ENCODE measurements around the gene CYP3A4. TPM values are rescaled to one million over a fixed set of nuclear protein-coding genes. Genes with fewer than 3 reads are reported as not detected.
"Not testable (repeated sequence)": the region's sequence is repeated elsewhere in the genome, so short reads cannot be mapped to it uniquely, and the experiment has no call there.

CYP3A4 gene
- total and polyA plus RNA-seq, 2 of the 13 experiments (the other 11 are each of a cell fraction or from before 2014, with no cell fraction given) = 0.11 to 0.24 TPM

- H3K79me2 ChIP-seq (ENCODE audit: insufficient read depth, low read length); ATAC-seq; H3K36me3 ChIP-seq (replicated peaks in 1 of 2; ENCODE audit: control insufficient read depth in 1 of 2, insufficient read depth in 2 of 2, low read length in 2 of 2); H3K27me3 ChIP-seq (ENCODE audit: control insufficient read depth in 1 of 2, insufficient read depth in 2 of 2, low read length in 2 of 2); POLR2A ChIA-PET; H3K9me3 ChIP-seq (ENCODE audit: low read length); DNase-seq (ENCODE audit: low spot score); H3K27ac ChIP-seq (ENCODE audit: extremely low read length, insufficient read depth, low read length); BruUV-seq (replicated peaks); H3K4me3 ChIP-seq (replicated peaks in 1 of 3; ENCODE audit: insufficient read depth in 1 of 3, low read depth in 2 of 3, low read length in 3 of 3); CTCF ChIA-PET (ENCODE audit: low intra/inter-chr PET ratio, low total read pairs); FAIRE-seq; intact Hi-C loops (cut with micrococcal nuclease; ENCODE audit: unreplicated experiment); in situ Hi-C loops (cut with HindIII; ENCODE audit: extremely low pct_ligation_motif_present, low pct_unique_long_range_greater_than_20kb); H4K20me1 ChIP-seq (ENCODE audit: insufficient read depth, low read length); H2AFZ ChIP-seq (ENCODE audit: low read length); H3K4me2 ChIP-seq (ENCODE audit: low read depth, low read length); H3K9ac ChIP-seq (ENCODE audit: insufficient read depth, low read depth, low read length): not testable (repeated sequence)
- WGBS (ENCODE audit: low lambda C conversion rate) = 95% methylated on average over 4 of the region's 4 CpGs
- H3K4me1 ChIP-seq (ENCODE audit: insufficient read depth, low read length) = peaks cover 75% of the 10 kb centered on the region
Observed at GRCh38 chr7:99736667-99737066, 47.3 kb downstream of the CYP3A4 start.

- no peak for FAIRE-seq
- CTCF ChIA-PET (ENCODE audit: low intra/inter-chr PET ratio, low total read pairs) = no interaction called here
- WGBS (ENCODE audit: low lambda C conversion rate) = 85% methylated on average over 2 of the region's 5 CpGs
Observed at GRCh38 chr7:99734987-99735386, 49.0 kb downstream of the CYP3A4 start, which contains the start of gene CYP3A7. Gene CYP3A7, minus strand, starts transcription at chr7:99735196. Its CDS starts 103 bp downstream, at chr7:99735093.

More at GRCh38 chr7:99734987-99735386, 49.0 kb downstream of the CYP3A4 start, which contains the start of gene CYP3A7:
- H3K4me1 ChIP-seq (ENCODE audit: insufficient read depth, low read length) = peaks cover 75% of the 10 kb centered on the region
- H4K20me1 ChIP-seq (ENCODE audit: insufficient read depth, low read length) = no peaks in the 10 kb centered on the region
- H3K79me2 ChIP-seq (ENCODE audit: insufficient read depth, low read length) = no peaks in the 10 kb centered on the region
- no TSS peak for BruUV-seq (replicated peaks)
- no peak within 1 kb of the TSS for H3K27ac ChIP-seq (ENCODE audit: extremely low read length, insufficient read depth, low read length)
- no peaks in the 10 kb centered on the region for H3K36me3 ChIP-seq (replicated peaks in 1 of 2; ENCODE audit: control insufficient read depth in 1 of 2, insufficient read depth in 2 of 2, low read length in 2 of 2)
- no peak within 1 kb of the TSS for H3K4me2 ChIP-seq (ENCODE audit: low read depth, low read length)
- no peak within 1 kb of the TSS for H2AFZ ChIP-seq (ENCODE audit: low read length)
- H3K27me3 ChIP-seq (ENCODE audit: control insufficient read depth in 1 of 2, insufficient read depth in 2 of 2, low read length in 2 of 2) = no peaks in the 10 kb centered on the region
- in situ Hi-C loops (cut with HindIII; ENCODE audit: extremely low pct_ligation_motif_present, low pct_unique_long_range_greater_than_20kb) = no loop called here
- POLR2A ChIA-PET = interaction anchor here (1.4 kb wide), 1 partner anchor 41 kb away, joined by 4 read pairs; no protein-coding TSS in a partner anchor
- H3K9ac ChIP-seq (ENCODE audit: insufficient read depth, low read depth, low read length) = no peak within 1 kb of the TSS
- no peak for ATAC-seq
- DNase-seq (ENCODE audit: low spot score) = no peak
- intact Hi-C loops (cut with micrococcal nuclease; ENCODE audit: unreplicated experiment) = loop anchor here (5.0 kb wide), 1 partner anchor 103 kb away; no protein-coding TSS in a partner anchor
- no peaks in the 10 kb centered on the region for H3K9me3 ChIP-seq (ENCODE audit: low read length)
- TF ChIP-seq ZMAT3 (CRISPR knock-in tag; conservative IDR thresholded peaks at IDR 0.05) (no peak), MATR3 (CRISPR knock-in tag; IDR thresholded peaks at IDR 0.05) (no peak), ZNF639 (CRISPR knock-in tag; conservative IDR thresholded peaks at IDR 0.05) (no peak), TEF (CRISPR knock-in tag; IDR thresholded peaks at IDR 0.05) (no peak), ZMYM2 (CRISPR knock-in tag; IDR thresholded peaks at IDR 0.05) (no peak), RCOR2 (CRISPR knock-in tag; IDR thresholded peaks at IDR 0.05) (no peak), ZNF34 (CRISPR knock-in tag; IDR thresholded peaks at IDR 0.05; ENCODE audit: borderline replicate concordance) (no peak), ZNF333 (CRISPR knock-in tag; IDR thresholded peaks at IDR 0.05; ENCODE audit: borderline replicate concordance) (no peak), E2F1 (CRISPR knock-in tag; IDR thresholded peaks at IDR 0.05) (no peak), MED1 (CRISPR knock-in tag; IDR thresholded peaks at IDR 0.05) (no peak), ZKSCAN8 (CRISPR knock-in tag; IDR thresholded peaks at IDR 0.05; ENCODE audit: borderline replicate concordance) (no peak), HOXA7 (CRISPR knock-in tag; IDR thresholded peaks at IDR 0.05) (no peak), ATAD3A (CRISPR knock-in tag; IDR thresholded peaks at IDR 0.05) (no peak), ZNF235 (CRISPR knock-in tag; IDR thresholded peaks at IDR 0.05; ENCODE audit: borderline replicate concordance) (no peak), ZNF839 (CRISPR knock-in tag; IDR thresholded peaks at IDR 0.05; ENCODE audit: borderline replicate concordance) (no peak)
- no peak within 1 kb of the TSS for H3K4me3 ChIP-seq (replicated peaks in 1 of 3; ENCODE audit: insufficient read depth in 1 of 3, low read depth in 2 of 3, low read length in 3 of 3)

All from HepG2 (cell line).